GM19099 (cell line): ENCODE data around the gene CLCN2.

ENCODE experiments used
- POLR2A ChIP-seq: IDR thresholded peaks from 3 replicates; pipeline ENCODE4 v1.6.1; 2011; ENCODE audit warnings: low read depth; ENCODE audit not compliant: insufficient read length; ENCODE audit errors: extremely low read depth

Gene CLCN2

GRCh38 chr3:184346480-184347190 lies 14.8 kb downstream of the CLCN2 start:
- no peak for TF ChIP-seq POLR2A

- TF ChIP-seq POLR2A = no peak
Observed at GRCh38 chr3:184345317-184346144, 15.9 kb downstream of the CLCN2 start.

GRCh38 chr3:184344579-184345316 lies 16.7 kb downstream of the CLCN2 start:
- TF ChIP-seq POLR2A = no peak

DNA sequence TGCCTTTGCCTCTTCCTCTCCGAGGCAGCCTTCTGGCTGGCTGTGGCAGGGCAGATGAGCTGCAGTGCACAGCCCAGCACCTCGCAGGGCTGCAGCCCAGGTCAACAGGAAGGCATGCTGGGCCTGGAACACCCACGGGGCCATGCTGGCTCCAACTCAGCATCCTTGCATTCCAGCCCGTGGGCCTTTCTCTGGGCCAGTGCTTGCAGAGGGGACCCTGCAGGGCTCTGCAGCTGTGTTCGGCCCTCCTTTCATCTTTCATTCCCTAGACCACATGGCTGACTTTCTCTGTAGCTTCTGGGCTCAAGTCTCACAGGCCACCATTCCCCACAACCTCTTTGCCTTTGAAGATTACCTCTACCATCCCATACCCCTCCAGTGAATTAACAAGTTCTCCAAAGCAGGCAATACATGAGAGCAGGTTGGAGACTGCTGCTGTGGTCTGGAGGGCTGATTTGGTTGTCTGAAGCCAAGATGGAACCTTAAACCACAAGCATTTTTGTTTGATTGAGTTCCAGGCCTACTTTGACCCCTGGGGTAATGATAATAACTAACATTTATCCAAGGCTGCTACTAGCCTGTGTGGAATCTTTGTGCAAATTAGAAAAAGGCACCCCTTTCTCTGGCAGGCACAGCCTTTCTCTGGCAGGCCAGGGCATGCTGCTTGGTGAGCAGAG lies 18.1 kb downstream of the CLCN2 start:
- TF ChIP-seq POLR2A = no peak

- no peak for TF ChIP-seq POLR2A
Observed at GRCh38 chr3:184341925-184342324, 19.5 kb downstream of the CLCN2 start.

GRCh38 chr3:184339001-184339400 lies 22.4 kb downstream of the CLCN2 start:
- no peak for TF ChIP-seq POLR2A

DNA sequence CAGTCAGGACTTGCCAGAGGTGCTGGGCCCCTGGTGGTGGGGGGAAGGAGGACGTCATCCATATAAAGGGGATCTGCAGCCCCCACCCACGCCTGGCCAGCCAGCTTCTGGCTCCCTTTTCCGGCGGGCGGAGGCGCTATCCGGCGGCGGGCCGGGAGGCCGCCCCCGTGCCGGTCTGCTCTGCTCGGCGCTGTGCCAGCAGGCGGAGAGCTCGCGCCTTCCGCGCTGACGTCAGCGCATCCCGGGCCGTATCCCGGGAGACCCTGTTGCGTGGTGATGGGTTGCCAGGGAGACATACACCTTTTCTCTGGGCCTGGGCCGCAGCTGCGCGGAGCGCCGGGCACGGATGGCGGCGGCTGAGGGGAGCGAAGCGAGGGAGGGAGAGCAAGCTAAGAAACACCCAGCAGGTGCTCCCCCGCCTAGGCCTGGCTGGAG lies 22.9 kb downstream of the CLCN2 start:
- TF ChIP-seq POLR2A = no peak

GRCh38 chr3:184337981-184338380 lies 23.4 kb downstream of the CLCN2 start:
- TF ChIP-seq POLR2A = no peak

GRCh38 chr3:184337399-184337714 lies 24.0 kb downstream of the CLCN2 start, which contains the start of gene FAM131A:
Gene FAM131A (plus strand): TSS chr3:184337600. CDS start chr3:184337631, 31 bp downstream.
- TF ChIP-seq POLR2A = no peak

- TF ChIP-seq POLR2A = no peak
Observed at GRCh38 chr3:184336547-184337398, 24.6 kb downstream of the CLCN2 start.

DNA sequence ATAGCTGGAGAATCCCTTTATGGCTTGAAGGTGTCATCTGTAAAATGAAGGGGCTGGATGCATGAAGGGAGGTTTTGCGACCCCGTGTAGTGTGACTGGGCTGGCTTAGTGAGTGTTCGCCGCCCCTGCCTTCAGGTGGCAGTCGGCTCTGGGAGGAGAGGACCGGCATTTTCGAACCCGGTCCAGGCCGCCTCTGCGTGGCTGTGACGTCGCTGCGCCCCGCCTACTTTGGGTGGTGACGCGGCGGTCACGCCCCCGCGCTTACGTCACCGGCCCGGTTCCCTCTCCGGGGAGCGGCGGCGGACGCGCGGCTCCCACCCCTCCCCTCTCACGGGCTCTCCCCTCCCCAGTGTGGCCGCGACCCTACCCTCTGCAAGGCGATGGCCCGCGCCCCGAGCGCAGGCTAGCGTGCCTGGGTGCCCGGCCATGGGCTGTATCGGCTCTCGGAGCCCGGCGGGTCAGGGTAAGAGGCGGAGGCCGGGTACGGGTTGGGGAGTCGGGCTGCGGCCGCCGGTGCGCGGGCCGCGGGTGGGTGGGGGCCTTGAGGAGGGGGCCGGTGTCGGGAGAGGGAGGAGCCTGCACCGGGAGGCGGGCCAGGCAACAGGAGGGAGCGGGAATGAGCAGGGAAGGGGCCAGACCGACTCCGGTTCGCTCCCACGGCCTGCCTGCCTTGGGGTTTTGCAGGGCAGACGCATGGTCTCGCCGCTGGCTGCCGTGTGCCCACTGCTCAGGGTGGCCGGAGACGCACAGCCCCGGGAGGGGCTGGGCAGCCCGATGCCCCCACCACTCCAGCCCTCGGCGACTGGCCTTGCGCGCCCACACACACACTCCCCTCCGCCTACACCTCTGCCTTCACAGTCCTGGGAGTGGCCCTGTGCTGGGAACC lies 25.5 kb downstream of the CLCN2 start:
- no peak for TF ChIP-seq POLR2A

- TF ChIP-seq POLR2A = no peak
Observed at GRCh38 chr3:184335291-184335660, 26.1 kb downstream of the CLCN2 start.

DNA sequence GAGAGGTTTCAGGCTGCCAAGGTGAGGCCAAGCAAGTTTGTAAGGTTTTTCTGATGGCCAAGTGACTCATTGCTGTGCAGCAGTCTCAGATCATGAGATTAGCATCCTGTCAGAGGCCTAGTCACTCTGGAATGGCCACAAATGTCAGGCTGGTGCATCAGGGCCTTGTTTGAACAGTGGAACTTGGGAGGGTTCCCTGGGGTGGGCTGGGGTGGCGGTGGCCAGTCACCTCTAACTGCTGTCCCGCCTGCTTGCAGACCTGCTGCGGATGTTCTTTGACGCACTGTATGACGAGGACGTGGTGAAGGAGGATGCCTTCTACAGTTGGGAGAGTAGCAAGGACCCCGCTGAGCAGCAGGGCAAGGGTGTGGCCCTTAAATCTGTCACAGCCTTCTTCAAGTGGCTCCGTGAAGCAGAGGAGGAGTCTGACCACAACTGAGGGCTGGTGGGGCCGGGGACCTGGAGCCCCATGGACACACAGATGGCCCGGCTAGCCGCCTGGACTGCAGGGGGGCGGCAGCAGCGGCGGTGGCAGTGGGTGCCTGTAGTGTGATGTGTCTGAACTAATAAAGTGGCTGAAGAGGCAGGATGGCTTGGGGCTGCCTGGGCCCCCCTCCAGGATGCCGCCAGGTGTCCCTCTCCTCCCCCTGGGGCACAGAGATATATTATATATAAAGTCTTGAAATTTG lies 26.8 kb downstream of the CLCN2 start:
- no peak for TF ChIP-seq POLR2A

- TF ChIP-seq POLR2A = no peak
Observed at GRCh38 chr3:184333700-184334099, 27.7 kb downstream of the CLCN2 start.
